ENCODE data around the gene GLYR1.

GLYR1 gene

GRCh38 chr16:4803401-4803844 is 43.7 kb downstream of the GLYR1 start:
- no peak for DNase-seq

GRCh38 chr16:4802659-4803287 is 44.3 kb downstream of the GLYR1 start:
- DNase-seq, result peak; percentile 87

GRCh38 chr16:4801962-4802658 is 45.0 kb downstream of the GLYR1 start, which contains the start of gene ROGDI:
ROGDI (minus strand) TSS chr16:4802633; CDS start chr16:4802571, 62 bp downstream.
- peak; percentile 88 for DNase-seq

- DNase-seq, result no peak
These were observed 45.8 kb downstream of the GLYR1 start for GRCh38 chr16:4801051-4801961.

GRCh38 chr16:4800290-4801041 is 46.6 kb downstream of the GLYR1 start:
- peak; percentile 63 for DNase-seq

GRCh38 chr16:4799171-4799855 is 47.8 kb downstream of the GLYR1 start:
- no peak for DNase-seq

- DNase-seq, result no peak
These were observed 48.6 kb downstream of the GLYR1 start for GRCh38 chr16:4798456-4798855.

GRCh38 chr16:4797805-4798252 is 49.3 kb downstream of the GLYR1 start:
- DNase-seq, result no peak

GRCh38 chr16:4796982-4797804 is 49.9 kb downstream of the GLYR1 start:
- no peak for DNase-seq

GRCh38 chr16:4795828-4796572 is 51.1 kb downstream of the GLYR1 start:
- DNase-seq, result no peak

- DNase-seq, result peak; percentile 83
These were observed 51.8 kb downstream of the GLYR1 start, which contains the start of gene SMIM22 for GRCh38 chr16:4795181-4795827. SMIM22 (plus strand) TSS chr16:4795369; CDS start chr16:4795735, 366 bp downstream.

- DNase-seq, result no peak
These were observed 54.1 kb downstream of the GLYR1 start for GRCh38 chr16:4792951-4793513.

GRCh38 chr16:4790871-4791270 is 56.2 kb downstream of the GLYR1 start:
- DNase-seq, result no peak

GRCh38 chr16:4790261-4790660 is 56.8 kb downstream of the GLYR1 start:
- no peak for DNase-seq

- DNase-seq, result no peak
These were observed 58.2 kb downstream of the GLYR1 start for GRCh38 chr16:4788910-4789309.

GRCh38 chr16:4788489-4788889 is 58.6 kb downstream of the GLYR1 start:
- DNase-seq, result no peak

GRCh38 chr16:4787627-4788482 is 59.2 kb downstream of the GLYR1 start, which contains the start of gene SEPTIN12:
SEPTIN12 (minus strand) TSS chr16:4788345; CDS start chr16:4787645, 700 bp downstream.
- DNase-seq, result no peak

- no peak for DNase-seq
These were observed 60.0 kb downstream of the GLYR1 start for GRCh38 chr16:4787068-4787467.
